ENCODE results near the gene B4GALT4.
"Not testable (repeated sequence)": the region's sequence is repeated elsewhere in the genome, so short reads cannot be mapped to it uniquely, and the experiment has no call there.

The B4GALT4 gene

GRCh38 chr3:119194237-119195150 is 46.2 kb downstream of the B4GALT4 start:
- DNase-seq, result no peak

GRCh38 chr3:119191800-119192199 is 48.9 kb downstream of the B4GALT4 start:
- DNase-seq, result no peak

GRCh38 chr3:119187266-119187665 is 53.4 kb downstream of the B4GALT4 start:
- no peak for DNase-seq

- DNase-seq, result no peak
These were observed 55.7 kb downstream of the B4GALT4 start for GRCh38 chr3:119184796-119185570.

- no peak for DNase-seq
These were observed 56.6 kb downstream of the B4GALT4 start for GRCh38 chr3:119184111-119184510.

GRCh38 chr3:119181765-119182164 is 58.9 kb downstream of the B4GALT4 start:
- DNase-seq, result no peak

GRCh38 chr3:119177321-119177720 is 63.4 kb downstream of the B4GALT4 start:
- DNase-seq, result no peak

- no peak for DNase-seq
These were observed 63.9 kb downstream of the B4GALT4 start for GRCh38 chr3:119176778-119177177.

- no peak for DNase-seq
These were observed 64.6 kb downstream of the B4GALT4 start for GRCh38 chr3:119175872-119176756.

- DNase-seq, result no peak
These were observed 67.4 kb downstream of the B4GALT4 start, which contains the start of gene UPK1B for GRCh38 chr3:119173325-119173724. Gene UPK1B, plus strand, starts transcription at chr3:119173598. Its CDS starts 13,144 bp downstream, at chr3:119186742.

GRCh38 chr3:119170821-119171220 is 69.9 kb downstream of the B4GALT4 start:
- no peak for DNase-seq

- not testable (repeated sequence) for DNase-seq
These were observed 75.9 kb downstream of the B4GALT4 start for GRCh38 chr3:119164745-119165144.

All from NCI-H2081 treated with DMSO at 0.1 percent for 48 hours (cell line).